Neural crest cell (in vitro differentiated cells): ENCODE measurements around the gene HSPA1L. TPM values are rescaled to one million over a fixed set of nuclear protein-coding genes. Genes with fewer than 3 reads are reported as not detected.
"Not testable (repeated sequence)": the region's sequence is repeated elsewhere in the genome, so short reads cannot be mapped to it uniquely, and the experiment has no call there.

Source experiments
- DNase-seq: peaks from one replicate; pipeline ENCODE4 v3.0.0; 2021; ENCODE audit warnings: low read depth, mixed read lengths, low spot score
- H3K27ac Mint-ChIP-seq: one replicate; pipeline ENCODE4 v1.8.0; 2021; ENCODE audit warnings: mild to moderate bottlenecking, mixed read lengths; ENCODE audit not compliant: unreplicated experiment
- H3K27me3 Mint-ChIP-seq: 2 replicates; pipeline ENCODE4 v1.8.0; 2021; ENCODE audit warnings: low read depth, mild to moderate bottlenecking, mixed read lengths
- H3K36me3 Mint-ChIP-seq: 2 replicates; pipeline ENCODE4 v1.8.0; 2021; ENCODE audit warnings: low read depth, mild to moderate bottlenecking, mixed read lengths
- H3K4me1 Mint-ChIP-seq: 2 replicates; pipeline ENCODE4 v1.8.0; 2021; ENCODE audit warnings: mixed read lengths
- H3K4me3 Mint-ChIP-seq: one replicate; pipeline ENCODE4 v1.8.0; 2021; ENCODE audit warnings: mild to moderate bottlenecking, mixed read lengths
- H3K9me3 Mint-ChIP-seq: 2 replicates; pipeline ENCODE4 v1.8.0; 2021; ENCODE audit warnings: mixed read lengths
- CTCF ChIP-seq: fragments of 200-600 bp; sonication (generic); conservative IDR thresholded peaks from 2 replicates; pipeline ENCODE4 v1.5.0; 2021; ENCODE audit warnings: antibody characterized with exemption, mild to moderate bottlenecking
- total RNA-seq: library from RNA; stranded (reverse); gene quantifications from 2 replicates; pipeline ENCODE4 v1.2.1, GENCODE V29; 2021

The HSPA1L gene
- total RNA-seq, 1 donor from 2014 or later, result 1.8 TPM

GRCh38 chr6:31861150-31861549 is 46.1 kb upstream of the HSPA1L start:
- H3K4me1 Mint-ChIP-seq, result peaks cover 31% of the 10 kb centered on the region

GRCh38 chr6:31860349-31860748 is 45.3 kb upstream of the HSPA1L start:
- Mint-ChIP-seq H3K36me3 (peaks cover 12% of the 10 kb centered on the region), H3K27me3 (no peaks in the 10 kb centered on the region)
- DNase-seq, result no peak

More at GRCh38 chr6:31861150-31861549, 46.1 kb upstream of the HSPA1L start:
- Mint-ChIP-seq H3K9me3 (no peaks in the 10 kb centered on the region), H3K36me3 (peaks cover 10% of the 10 kb centered on the region), H3K4me3 (peak overlapping the region; percentile 97), H3K27ac (no peak overlapping the region), H3K27me3 (no peaks in the 10 kb centered on the region)
- no peak for DNase-seq
- no peak for TF ChIP-seq CTCF

DNA sequence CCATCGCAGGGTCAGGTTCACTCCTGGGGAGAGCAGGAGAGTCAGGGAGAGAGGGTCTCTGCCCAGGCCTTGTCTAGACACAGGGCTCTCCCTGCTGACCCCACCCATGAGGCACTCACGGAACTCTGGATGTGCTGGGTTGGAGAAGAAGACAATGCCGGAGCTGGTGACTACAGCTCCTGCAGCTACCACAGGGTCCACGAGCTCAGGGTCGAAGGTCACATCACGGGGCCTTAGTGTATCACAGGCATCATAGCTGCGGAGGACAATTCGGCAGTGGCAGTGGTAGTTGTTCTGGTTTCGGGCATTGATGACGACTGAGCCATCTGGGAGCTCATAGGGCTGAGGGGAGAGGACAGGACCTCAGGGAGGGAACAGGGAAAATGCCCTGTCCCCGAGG is 44.8 kb upstream of the HSPA1L start:
- Mint-ChIP-seq H3K27me3 (no peaks in the 10 kb centered on the region), H3K4me3 (peak overlapping the region; percentile 75), H3K27ac (no peak overlapping the region), H3K36me3 (peaks cover 14% of the 10 kb centered on the region), H3K9me3 (no peaks in the 10 kb centered on the region), H3K4me1 (peaks cover 26% of the 10 kb centered on the region)
- no peak for TF ChIP-seq CTCF
- DNase-seq, result no peak

More at GRCh38 chr6:31860349-31860748, 45.3 kb upstream of the HSPA1L start:
- Mint-ChIP-seq H3K27ac (no peak overlapping the region), H3K4me3 (peak overlapping the region; percentile 75), H3K9me3 (no peaks in the 10 kb centered on the region), H3K4me1 (peaks cover 30% of the 10 kb centered on the region)
- TF ChIP-seq CTCF, result no peak

- no peak for TF ChIP-seq CTCF
- peaks cover 18% of the 10 kb centered on the region for H3K4me1 Mint-ChIP-seq
- no peaks in the 10 kb centered on the region for H3K9me3 Mint-ChIP-seq
- no peak for DNase-seq
- H3K27me3 Mint-ChIP-seq, result no peaks in the 10 kb centered on the region
- H3K36me3 Mint-ChIP-seq, result peaks cover 14% of the 10 kb centered on the region
- H3K27ac Mint-ChIP-seq, result no peak overlapping the region
- peak overlapping the region; percentile 41 for H3K4me3 Mint-ChIP-seq
These were observed 43.6 kb upstream of the HSPA1L start for GRCh38 chr6:31858707-31859106.

DNA sequence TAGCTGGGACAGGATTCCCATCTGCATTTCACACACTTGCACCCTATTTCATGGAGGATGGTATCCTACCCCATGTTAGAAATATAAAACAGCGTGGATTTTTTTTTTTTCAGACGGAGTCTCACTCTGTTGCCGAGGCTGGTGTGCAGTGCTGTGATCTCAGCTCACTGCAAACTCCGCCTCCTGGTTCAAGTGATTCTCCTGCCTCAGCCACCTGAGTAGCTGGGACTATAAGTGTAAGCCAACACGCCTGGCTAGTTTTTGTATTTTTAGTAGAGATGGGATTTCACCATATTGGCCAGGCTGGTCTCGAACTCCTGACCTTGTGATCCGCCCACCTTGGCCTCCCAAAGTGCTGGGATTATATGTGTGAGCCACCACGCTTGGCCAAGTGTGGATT is 42.7 kb upstream of the HSPA1L start:
- peak overlapping the region; percentile 1 for H3K4me3 Mint-ChIP-seq
- not testable (repeated sequence) for H3K27ac Mint-ChIP-seq, H3K27me3 Mint-ChIP-seq, DNase-seq, H3K9me3 Mint-ChIP-seq
- H3K36me3 Mint-ChIP-seq, result peaks cover 17% of the 10 kb centered on the region
- peaks cover 12% of the 10 kb centered on the region for H3K4me1 Mint-ChIP-seq

DNA sequence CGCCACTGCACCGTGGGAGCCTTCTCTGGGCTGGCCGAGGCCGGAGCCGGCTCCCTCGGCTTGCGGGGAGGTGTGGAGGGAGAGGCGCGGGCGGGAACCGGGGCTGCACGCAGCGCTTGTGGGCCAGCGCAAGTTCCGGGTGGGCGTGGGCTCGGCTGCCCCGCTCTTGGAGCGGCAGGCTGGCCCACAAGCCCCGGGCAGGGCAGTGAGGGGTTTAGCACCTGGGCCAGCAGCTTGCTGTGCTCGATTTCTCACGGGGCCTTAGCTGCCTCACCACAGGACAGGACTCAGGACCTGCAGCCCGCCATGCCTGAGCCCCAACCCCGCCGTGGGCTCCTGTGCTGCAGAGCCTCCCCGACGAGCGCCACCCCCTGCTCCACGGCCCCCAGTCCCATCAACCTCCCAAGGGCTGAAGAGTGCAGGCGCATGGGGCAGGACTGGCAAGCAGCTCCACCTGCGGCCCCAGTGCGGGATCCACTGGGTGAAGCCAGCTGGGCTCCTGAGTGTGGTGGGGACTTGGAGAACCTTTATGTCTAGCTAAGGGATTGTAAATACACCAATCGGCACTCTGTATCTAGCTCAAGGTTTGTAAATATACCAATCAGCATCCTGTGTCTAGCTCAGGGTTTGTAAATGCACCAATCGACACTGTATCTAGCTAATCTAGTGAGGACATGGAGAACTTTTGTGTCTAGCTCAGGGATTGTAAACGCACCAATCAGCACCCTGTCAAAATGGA is 37.1 kb upstream of the HSPA1L start:
- not testable (repeated sequence) for H3K4me1 Mint-ChIP-seq, H3K9me3 Mint-ChIP-seq, H3K27ac Mint-ChIP-seq, H3K27me3 Mint-ChIP-seq, DNase-seq
- Mint-ChIP-seq H3K36me3 (peaks cover 13% of the 10 kb centered on the region), H3K4me3 (peak overlapping the region; percentile 15)
